ENCODE data around the gene CROCC.
"Not testable (repeated sequence)": the region's sequence is repeated elsewhere in the genome, so short reads cannot be mapped to it uniquely, and the experiment has no call there.

The CROCC gene

DNA sequence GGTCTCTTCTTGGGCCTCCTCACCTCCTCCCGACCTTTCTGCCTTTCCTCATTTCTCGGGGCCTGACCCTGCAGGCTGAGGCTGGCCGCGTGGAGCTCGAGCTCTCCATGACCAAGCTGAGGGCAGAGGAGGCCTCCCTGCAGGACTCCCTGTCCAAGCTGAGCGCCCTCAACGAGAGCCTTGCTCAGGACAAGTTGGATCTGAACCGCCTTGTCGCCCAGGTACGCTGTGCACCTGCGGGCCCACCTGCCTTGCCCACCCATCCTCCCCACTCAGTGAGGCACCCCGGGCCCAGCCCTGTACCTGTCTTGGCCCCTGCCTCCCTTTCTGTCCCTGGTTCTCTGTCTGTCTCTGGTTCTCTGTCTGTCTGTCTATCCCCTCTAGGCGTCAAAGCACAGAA lies 24.5 kb downstream of the CROCC start:
- not testable (repeated sequence) for DNase-seq

GRCh38 chr1:16946646-16947045 lies 24.9 kb downstream of the CROCC start:
- no peak for DNase-seq

- DNase-seq: not testable (repeated sequence)
Measured at GRCh38 chr1:16948282-16948891, 26.7 kb downstream of the CROCC start.

- DNase-seq: not testable (repeated sequence)
Measured at GRCh38 chr1:16949026-16949425, 27.3 kb downstream of the CROCC start.

DNA sequence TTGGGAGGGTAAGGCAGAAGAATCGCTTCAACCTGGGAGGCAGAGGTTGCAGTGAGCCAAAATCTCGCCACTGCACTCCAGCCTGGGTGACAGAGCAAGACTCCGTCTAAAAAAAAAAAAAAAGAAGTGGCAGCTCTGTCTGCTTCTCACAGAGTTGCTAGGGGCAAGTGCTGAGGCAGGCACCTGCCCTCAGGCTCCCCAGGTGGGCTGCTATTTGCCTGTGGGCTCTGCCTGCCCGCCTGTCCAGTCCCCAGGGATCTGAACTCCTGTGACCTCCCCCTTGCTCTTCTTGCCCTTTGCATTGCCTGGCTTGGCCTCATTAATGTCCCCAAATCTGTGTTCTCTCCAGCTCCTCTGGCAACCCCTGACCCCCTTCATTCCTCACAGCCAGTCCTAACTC lies 30.6 kb downstream of the CROCC start:
- not testable (repeated sequence) for DNase-seq

DNA sequence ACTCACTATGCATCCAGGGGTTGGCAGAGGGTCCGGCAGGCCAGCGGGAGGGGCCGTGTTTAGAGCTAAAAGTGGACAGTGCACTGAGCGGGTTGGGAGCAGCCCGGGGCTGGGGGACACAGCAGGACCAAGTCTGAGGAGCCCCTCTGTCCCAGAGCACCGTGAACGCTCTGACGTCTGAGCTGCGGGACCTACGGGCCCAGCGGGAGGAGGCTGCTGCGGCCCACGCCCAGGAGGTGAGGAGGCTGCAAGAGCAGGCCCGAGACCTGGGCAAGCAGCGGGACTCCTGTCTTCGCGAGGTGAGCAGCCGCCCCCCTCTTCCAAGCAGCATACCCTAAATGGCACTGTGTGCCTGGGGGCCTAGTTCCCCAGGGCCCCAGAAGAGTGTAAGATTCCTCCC lies 32.8 kb downstream of the CROCC start:
- DNase-seq: no peak

DNA sequence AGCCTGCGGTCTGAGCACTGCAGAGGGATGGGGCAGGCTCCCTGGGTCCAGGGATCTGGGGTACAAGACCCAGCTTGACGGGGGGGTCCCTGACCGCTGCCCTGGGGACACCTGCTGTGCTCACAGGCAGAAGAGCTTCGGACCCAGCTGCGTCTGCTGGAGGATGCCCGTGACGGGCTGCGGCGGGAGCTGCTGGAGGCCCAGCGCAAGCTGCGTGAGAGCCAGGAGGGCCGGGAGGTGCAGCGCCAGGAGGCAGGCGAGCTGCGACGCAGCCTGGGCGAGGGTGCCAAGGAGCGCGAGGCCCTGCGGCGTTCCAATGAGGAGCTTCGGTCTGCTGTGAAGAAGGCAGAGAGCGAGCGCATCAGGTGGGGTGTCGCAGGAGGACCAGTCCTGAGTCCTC lies 33.5 kb downstream of the CROCC start:
- no peak for DNase-seq

DNA sequence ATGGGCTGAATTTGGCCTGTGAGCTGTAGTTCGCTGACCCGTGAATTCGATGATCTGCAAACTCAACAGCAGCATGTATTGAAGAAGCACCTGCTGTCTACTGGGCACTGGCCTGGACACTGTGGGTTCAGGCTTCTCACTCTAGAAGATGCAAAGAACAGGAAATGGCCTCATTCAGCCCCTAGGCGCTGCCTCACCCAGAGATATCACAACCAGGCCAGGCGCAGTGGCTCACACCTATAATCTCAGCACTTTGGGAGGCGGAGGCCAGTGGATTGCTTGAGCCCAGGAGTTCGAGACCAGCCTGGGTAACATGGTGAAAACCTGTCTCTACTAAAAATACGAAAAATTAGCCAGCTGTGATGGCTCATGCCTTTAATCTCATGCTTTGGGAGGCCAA lies 35.0 kb downstream of the CROCC start:
- DNase-seq: no peak

- DNase-seq: no peak
Measured at GRCh38 chr1:16957731-16958130, 36.0 kb downstream of the CROCC start.

DNA sequence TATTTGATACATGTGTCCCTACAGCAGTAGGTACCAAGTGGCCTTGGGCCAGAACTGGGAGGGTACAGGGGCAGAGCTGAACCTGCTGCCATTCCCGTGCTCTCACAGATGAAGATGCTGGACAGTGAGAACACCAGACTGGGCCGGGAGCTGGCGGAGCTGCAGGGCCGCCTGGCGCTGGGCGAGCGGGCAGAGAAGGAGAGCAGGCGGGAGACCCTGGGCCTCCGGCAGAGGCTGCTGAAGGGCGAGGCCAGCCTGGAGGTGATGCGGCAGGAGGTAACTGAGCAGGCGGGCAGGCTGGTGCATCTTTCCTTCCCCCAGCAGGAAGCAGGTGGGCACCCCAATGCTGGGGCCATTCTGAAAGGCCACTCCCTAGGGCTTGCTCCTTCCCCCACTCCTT lies 36.7 kb downstream of the CROCC start:
- no peak for DNase-seq

DNA sequence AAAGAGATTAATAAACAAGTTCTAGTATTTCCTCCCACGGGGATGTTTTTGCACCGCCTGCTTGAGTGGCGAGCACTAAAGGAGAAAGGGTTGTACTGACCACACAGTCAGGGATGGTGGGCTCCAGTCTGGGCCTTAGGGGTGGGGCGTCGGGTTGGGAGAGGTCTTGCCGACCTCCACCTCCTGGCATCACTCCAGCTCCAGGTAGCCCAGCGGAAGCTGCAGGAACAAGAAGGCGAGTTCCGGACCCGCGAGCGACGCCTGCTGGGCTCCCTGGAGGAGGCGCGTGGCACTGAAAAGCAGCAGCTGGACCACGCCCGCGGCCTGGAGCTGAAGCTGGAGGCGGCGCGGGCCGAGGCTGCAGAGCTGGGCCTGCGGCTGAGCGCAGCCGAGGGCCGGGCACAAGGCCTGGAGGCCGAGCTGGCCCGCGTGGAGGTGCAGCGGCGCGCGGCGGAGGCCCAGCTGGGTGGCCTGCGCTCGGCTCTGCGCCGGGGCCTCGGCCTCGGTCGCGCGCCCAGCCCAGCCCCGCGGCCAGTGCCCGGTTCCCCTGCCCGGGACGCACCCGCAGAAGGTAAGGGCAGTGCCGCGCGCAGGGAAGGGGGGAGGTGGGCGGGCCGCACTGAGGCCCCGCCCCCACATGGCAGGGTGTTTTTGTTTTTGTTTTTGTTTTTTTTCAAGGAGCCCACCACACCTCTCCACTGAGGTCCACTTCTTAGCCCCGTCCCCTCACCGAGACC lies 39.0 kb downstream of the CROCC start:
- no peak for DNase-seq

- no peak for DNase-seq
Measured at GRCh38 chr1:16961297-16962133, 39.8 kb downstream of the CROCC start.

GRCh38 chr1:16964169-16964568 lies 42.4 kb downstream of the CROCC start:
- DNase-seq: not testable (repeated sequence)

DNA sequence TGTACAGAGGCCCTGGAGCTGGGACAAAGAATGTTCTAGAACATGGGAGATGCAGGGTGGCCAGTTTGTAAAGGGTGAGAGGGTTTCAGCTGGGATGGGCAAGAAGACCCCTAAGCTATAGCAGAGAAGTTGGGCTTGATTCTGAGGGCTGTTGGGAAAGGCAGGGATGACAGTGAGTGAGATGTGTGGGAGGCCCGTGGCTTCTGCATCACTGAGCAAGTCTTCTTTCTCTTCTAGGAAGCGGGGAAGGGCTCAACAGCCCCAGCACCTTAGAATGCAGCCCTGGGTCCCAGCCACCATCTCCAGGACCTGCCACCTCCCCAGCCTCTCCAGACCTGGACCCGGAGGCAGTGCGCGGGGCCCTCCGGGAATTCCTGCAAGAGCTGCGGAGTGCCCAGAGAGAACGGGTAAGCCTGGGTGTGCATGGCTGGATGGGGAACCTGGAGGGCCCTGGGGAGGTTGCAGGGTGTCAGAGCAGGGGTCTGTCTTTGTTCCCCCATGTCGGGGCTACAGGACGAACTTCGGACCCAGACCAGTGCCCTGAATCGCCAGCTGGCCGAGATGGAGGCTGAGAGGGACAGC lies 43.8 kb downstream of the CROCC start:
- no peak for DNase-seq

- DNase-seq: no peak
Measured at GRCh38 chr1:16966282-16966681, 44.6 kb downstream of the CROCC start.

DNA sequence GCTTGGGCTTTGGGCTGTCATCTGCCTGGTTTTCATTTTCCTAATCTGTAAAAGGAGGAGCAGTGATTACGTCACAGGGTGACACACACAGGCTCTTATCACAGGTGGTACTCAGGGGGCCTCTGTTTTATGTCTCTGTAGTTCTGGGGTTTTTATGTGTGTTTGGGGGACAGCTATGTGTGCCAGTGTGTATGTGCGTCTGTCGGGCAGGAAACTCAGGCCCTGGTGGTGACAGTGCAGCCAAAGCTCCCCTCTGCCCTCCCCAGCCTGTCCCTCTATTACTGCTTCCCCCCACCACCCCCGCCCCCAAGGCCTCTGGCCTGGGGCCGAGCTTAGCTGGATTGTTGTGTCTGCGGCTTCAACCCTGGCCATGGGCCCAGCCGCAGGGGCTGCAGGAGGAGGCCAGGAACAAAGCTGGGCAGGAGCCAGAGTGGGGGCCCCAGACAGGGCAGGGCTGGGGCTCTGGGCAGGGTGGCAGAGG lies 45.4 kb downstream of the CROCC start:
- DNase-seq: no peak

GRCh38 chr1:16967962-16968361 lies 46.2 kb downstream of the CROCC start:
- no peak for DNase-seq

DNA sequence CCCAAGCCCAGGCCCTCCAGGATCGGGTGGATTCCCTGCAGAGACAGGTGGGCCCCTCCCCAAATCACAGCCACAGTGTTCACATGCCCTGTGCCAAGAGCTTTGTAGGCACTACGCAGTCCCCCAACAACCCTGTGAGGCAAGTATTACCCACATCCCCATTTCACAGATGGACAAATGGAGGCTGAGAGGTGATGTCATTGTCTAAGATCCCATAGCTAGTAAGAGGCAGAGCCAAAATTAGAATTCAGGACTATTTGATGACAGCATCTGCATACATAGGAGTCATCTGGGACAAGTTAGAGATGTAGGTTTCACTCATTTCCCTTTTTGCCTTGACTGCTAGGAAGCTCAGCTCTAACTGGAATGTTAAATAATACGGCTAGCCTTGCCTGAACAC lies 46.6 kb downstream of the CROCC start:
- no peak for DNase-seq

- no peak for DNase-seq
Measured at GRCh38 chr1:16969057-16969611, 47.4 kb downstream of the CROCC start.

DNA sequence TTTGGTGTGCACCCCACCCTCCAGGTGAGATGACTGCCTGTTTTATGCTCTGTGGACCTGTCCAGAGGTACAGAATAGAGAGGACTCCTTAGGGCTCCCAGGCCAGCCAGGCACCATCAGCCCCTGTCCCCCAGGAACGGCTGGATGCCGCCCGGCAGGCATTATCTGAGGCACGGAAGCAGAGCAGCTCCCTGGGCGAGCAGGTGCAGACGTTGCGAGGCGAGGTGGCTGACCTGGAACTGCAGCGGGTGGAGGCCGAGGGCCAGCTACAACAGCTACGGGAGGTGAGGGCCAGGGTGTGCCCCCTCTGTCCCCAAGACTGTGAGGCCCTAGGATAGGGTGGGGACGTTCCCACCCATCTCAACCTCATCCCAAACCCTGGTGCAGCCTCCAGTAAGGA lies 47.9 kb downstream of the CROCC start:
- no peak for DNase-seq

- no peak for DNase-seq
Measured at GRCh38 chr1:16970132-16970910, 48.6 kb downstream of the CROCC start.

Data from cerebellar nuclear complex (tissue), 1 donor.